ENCODE results near the gene OXA1L.
"Not testable (repeated sequence)": the region's sequence is repeated elsewhere in the genome, so short reads cannot be mapped to it uniquely, and the experiment has no call there.

The OXA1L gene

DNA sequence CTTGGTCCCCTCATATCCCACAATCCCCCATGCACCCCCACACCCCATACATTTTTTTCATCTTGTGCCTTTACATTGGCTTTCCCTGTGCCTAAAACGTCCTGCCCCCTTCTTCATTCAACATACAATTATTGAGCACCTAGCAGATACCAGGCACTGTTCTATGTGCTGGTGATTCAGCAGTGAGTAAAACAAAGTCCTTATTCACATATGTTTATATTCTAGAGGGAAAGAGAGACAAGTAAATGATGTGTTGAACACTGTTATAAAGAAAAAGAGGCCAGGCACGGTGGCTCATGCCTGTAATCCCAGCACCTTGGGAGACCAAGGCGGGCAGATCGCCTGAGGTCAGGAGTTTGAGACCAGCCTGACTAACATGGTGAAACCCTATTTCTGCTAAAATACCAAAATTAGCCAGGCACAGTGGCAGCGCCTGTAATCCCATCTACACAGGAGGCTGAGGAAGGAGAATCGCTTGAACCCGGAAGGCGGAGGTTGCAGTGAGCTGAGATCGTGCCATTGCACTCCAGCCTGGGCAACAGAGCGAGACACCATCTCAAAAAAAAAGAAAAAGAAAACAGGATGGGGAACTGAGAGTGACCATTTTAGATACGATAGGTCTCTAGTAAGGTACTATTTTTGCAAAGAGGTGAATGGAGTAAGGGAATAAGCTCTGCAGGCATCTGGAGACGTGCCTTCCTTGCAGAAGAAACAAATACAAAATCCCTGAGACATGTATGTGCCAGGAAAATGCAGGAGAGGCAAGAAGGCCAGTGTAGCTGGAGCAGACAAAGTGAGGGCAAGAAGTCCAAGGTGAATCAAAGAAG lies 36.6 kb downstream of the OXA1L start:
- no peak for DNase-seq

DNA sequence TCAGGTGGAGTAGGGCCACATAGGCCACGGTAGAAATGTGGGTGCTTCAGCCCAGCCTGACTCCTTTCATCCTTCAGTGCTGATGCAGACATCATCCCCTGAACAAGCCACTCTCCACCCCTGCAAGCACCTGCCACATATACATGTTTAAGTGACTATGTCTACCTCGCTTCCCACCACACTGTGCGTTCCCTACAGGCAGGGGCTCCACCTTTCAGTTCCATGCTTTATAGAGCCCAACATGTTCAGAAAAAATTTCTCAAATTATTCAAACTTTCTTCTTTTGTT lies 37.1 kb downstream of the OXA1L start:
- DNase-seq = no peak

DNA sequence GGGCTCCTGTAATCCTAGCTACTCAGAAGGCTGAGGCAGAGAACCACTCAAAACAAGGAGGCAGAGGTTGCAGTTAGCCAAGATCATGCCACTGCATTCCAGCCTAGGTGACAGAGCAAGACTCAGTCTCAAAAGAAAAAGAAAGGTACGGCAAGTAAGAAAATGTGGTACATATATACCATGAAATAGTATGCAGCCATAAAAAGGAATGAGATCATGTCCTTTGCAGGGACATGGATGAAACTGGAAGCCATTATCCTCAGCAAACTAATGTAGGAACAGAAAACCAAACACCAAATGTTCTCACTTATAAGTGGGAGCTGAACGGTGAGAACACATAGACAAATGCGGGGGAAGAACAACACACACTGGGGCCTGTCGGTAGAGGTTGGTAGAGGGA lies 38.7 kb downstream of the OXA1L start:
- DNase-seq = not testable (repeated sequence)

- no peak for DNase-seq
Measured at GRCh38 chr14:22807432-22808087, 41.1 kb downstream of the OXA1L start.

DNA sequence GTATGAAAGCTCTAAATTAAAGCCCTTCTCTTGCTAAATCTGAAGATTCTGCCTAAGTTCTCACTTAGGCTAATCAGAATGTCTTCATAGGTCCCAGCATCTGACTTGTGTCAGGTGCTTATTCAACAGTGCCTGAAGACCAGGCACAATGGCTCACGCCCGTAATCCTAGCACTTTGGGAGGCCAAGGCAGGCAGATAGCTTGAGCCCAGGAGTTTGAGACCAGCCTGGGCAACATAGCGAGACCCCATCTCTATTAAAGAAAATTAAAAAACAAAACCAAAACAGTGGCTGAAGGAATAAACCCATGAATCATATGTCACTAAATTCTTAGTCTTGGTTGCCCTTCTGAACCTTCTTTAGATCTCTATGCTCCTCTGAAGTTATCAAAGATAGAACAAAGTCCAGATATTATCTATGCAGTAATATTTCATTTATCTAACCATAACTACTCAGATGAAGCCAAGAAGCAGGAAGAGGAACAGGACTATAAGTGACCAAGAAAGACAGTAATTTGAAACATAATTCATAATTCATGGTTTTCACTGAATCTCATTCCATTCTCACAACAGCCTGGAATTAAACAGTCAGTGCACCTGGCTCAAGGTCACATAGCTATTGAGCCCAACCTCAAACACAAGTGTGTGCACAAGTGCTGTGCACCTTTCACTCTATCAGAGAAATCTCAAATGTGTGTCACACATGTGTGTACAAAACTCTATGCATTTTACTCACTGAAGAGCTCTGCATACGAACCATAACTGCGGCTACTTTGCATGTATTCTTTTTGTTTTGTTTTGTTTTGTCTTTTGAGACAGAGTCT lies 42.1 kb downstream of the OXA1L start:
- DNase-seq = no peak

GRCh38 chr14:22811722-22812121 lies 45.2 kb downstream of the OXA1L start:
- no peak for DNase-seq

GRCh38 chr14:22812744-22813143 lies 46.3 kb downstream of the OXA1L start:
- no peak for DNase-seq

DNA sequence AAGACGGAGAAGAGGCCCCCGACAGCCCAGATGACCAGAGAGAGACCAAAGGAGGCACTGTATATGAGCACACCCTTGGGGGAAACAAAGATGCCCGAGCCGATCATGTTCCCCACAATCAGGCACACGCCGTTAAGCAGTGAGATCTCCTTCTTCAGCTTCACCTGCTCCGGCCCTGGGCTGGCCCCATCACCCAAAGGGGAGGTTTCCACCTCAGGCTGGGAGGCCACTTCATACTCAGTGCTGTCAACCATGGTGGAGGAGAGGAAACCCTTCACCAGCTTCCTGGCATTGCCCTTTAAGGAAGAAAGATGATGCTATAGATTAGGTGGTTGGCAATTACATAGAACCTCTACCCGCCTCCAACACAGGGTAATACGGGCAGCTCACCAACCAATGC lies 46.7 kb downstream of the OXA1L start:
- DNase-seq = no peak

GRCh38 chr14:22814373-22814772 lies 47.9 kb downstream of the OXA1L start:
- DNase-seq = no peak

DNA sequence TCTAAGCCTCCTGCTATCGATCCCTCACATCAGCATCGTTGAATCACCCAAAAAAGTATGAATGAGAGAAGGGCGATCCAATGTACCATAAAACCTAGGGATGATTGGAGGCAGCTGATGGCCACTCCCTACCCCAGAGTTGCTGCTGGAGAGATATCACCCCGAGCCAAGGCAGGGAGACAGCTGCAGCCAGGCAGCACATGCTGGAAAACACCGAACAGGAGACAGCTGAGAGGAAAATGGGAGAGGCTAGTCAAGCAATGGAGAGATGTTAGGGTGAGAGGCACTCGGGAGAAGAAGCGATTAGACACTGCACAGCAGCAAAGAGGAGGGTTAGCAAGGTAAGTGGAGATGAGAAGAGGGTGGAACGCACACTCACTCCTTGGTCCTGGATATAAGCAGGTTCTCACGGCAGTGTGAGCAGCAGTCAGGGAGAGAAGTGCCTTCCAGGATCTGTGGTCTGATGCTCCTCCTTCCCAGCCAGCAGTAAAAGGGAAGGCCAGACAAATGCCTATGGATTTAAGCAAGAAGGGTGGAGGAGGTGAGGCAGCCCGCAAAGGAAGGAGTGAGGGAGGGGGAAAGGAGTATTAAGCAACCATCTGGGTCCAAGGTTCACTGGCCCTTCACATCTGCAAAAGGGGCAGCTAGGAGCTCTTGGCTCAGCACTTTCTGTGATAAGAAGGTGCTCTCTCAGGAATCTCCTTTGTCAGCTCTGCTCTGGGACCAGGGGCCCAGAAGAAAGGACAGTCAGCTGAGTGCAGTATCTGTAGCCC lies 48.6 kb downstream of the OXA1L start, which contains the start of gene SLC7A7:
Gene SLC7A7 (minus strand): TSS at position 495 of the 773 bp plus-strand sequence. CDS start 2,037 bp downstream, outside the sequence.
- no peak for DNase-seq

DNA sequence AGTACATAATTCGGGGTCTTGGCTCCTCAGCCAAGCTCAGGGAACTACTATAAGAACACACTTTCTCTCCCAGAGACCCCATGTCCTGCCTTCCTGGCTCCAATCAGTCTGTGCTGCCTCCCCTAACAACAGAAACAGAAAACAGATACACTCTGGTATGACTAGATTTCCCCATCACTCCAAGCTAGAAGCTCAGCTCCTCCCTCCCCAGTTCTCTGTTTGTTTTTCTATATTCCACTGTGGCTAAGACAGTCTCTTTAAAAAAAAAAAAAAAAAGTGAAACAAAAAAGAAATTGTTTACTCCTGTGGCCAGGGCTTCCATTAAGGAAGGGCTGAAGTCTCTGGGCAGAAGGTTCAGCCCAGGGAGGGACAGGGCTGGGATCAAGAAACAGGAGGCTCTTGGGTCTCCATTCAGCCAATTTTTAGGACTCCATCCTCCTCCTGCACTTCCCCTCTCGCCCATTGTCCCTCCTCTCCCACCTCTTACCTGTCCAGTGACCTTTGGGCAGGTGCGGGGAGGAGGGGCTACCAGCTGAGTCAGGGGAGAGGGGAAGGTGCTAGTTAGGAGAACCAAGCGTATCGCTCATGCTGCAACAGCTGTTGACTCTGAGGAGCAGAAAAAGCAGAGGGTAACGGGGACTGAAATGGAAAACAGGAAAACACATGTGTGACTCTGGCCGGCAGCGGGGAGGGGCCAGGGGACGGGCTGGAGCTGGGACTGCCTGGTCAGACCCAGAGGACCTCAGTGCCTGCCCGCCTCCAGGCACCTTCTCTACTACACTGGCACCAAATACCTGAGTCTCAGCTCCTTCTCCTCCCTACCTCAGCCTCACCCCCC lies 52.9 kb downstream of the OXA1L start:
- DNase-seq = no peak

GRCh38 chr14:22820731-22821130 lies 54.2 kb downstream of the OXA1L start:
- no peak for DNase-seq

GRCh38 chr14:22821193-22822015 lies 54.9 kb downstream of the OXA1L start:
- no peak for DNase-seq

DNA sequence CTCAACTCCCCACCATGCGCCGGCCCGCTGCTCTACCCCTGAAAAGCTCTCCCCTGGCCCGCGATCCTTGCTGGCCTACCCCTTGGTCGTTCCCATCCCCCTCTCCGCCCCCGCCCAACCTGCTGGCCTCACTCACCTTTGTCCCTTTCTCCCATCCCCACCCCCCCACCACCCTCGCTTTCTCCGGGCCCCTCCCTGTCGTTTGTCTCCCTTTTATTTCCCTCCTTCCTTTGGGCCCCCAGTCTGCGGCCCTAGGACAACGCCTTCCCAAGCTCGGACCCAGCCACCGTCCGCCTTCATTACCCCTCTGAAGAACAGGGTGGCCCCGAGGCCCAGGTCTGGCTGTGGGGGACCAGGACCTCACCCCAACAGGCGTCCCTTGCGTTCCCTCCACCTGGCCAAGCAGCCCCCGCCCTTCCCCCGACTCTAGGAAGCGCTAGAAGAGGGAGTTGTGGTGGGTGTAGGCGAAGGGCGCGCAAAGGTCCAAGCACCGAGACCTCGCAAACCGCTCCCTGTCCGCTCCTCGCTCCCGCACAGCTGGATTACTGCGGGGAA lies 55.6 kb downstream of the OXA1L start:
- no peak for DNase-seq
